ENCODE measurements around the gene CLEC18C.
"Not testable (repeated sequence)": the region's sequence is repeated elsewhere in the genome, so short reads cannot be mapped to it uniquely, and the experiment has no call there.

Gene CLEC18C

DNA sequence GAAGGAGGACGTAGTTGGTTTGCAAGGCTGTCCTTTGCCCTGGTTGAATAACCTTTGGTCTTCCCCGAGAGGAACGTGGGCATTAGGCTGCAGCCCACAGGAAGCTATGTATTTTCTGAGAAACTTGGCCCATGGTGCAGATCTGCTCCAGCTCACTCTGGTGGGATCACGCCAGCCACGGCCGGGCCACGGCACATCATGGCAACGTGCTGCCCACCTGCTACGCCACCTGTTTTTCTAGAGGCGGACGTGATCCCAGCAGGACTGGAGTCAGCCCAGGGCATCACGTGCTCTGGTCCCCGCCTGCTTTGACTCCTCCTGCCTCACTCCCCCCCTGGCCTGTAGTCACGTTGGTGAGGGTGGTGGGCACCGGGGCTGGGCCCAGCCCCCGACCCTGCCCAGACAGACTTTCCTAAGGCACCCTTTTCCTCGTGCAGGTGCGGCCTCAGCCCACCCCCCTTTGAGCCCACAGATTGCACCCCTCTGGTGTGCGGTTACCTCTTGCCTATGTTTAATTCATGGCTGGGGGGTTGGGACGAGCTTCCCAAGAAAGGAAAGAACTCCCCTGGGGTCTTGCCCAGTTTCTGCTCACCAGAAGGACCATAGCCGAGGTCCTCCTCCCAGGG is at the start of gene CLEC18C:
CLEC18C (plus strand) TSS at position 576 of the 626 bp plus-strand sequence. CDS start 492 bp downstream, outside the sequence.
- DNase-seq (ENCODE audit: low read depth) = not testable (repeated sequence)

GRCh38 chr16:70123822-70124221 is 49.8 kb upstream of the CLEC18C start:
- not testable (repeated sequence) for DNase-seq (ENCODE audit: low read depth)

- DNase-seq (ENCODE audit: low read depth) = not testable (repeated sequence)
Observed at GRCh38 chr16:70126226-70126625, 47.4 kb upstream of the CLEC18C start.

DNA sequence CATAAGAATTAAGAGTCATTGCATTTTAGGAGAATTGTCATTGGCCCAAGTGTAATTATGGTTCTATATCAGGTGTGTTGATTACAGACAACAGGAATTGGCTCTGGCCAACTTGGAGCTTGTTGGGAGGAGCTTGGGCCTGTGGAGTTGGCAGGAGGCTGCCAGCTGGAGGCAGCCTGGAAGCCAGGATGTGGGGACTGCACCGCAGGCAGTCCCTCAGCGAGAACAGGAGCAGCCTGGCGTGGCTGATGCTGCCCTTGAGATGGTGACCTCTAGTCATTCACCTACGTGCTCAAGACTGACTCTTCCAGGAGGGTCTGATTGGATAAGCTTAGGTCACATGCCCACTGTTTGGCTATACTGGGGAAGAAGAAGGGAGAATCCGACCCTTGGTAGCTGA is 45.9 kb upstream of the CLEC18C start:
- not testable (repeated sequence) for DNase-seq (ENCODE audit: low read depth)

DNA sequence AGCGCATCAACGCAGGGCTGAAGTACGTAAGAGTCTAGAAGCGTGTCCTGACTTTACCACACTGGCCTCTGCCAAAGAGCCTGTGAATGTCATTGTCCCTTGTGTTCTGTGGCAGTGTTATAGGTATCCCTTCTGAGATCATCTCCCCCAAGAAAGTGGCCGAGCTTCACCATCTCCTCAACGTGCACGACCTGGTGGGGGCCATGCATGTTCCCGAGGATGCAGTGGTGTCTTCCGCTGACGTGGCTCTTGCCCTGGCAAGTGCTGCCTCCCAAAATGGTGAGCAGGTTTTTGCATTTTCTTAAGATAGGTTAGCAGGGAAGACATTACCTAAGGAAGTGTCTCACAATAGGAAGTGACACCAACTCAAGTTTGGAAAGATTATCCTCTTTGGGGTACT is 44.7 kb upstream of the CLEC18C start:
- DNase-seq (ENCODE audit: low read depth) = not testable (repeated sequence)

DNA sequence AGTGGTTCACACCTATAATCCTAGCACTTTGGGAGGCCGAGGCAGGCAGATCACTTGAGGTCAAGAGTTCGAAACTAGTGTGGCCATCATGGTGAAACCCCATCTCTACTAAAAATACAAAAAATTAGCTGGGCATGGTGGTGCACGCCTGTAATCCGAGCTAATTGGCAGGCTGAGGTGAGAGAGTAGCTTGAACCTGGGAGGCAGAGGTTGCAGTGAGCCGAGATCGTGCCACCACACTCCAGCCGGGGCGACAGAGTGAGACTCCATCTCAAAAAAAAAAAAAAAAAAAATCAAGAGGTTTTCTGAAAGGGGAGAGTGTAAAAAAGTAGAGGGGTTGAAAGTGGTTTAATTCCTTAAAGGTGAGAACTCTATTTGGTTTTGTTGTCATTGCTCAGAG is 37.8 kb upstream of the CLEC18C start:
- not testable (repeated sequence) for DNase-seq (ENCODE audit: low read depth)

DNA sequence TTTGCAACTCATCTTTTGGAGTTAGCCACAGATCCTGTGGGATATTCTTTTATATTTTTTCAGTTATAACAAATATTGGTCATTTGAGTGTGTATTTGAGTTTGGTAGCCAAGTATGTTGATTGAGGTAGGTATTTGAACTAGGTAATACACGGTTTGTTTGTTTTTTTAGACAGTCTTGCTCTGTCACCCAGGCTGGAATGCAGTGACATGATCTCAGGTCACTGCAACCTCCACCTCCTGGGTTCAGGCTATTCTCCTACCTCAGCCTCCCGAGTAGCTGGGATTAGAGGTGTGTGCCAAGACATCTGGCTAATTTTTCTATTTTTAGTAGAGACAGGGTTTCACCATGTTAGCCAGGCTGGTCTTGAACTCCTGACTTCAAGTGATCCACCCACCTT is 37.0 kb upstream of the CLEC18C start:
- not testable (repeated sequence) for DNase-seq (ENCODE audit: low read depth)

- not testable (repeated sequence) for DNase-seq (ENCODE audit: low read depth)
Observed at GRCh38 chr16:70142739-70143138, 30.8 kb upstream of the CLEC18C start.

DNA sequence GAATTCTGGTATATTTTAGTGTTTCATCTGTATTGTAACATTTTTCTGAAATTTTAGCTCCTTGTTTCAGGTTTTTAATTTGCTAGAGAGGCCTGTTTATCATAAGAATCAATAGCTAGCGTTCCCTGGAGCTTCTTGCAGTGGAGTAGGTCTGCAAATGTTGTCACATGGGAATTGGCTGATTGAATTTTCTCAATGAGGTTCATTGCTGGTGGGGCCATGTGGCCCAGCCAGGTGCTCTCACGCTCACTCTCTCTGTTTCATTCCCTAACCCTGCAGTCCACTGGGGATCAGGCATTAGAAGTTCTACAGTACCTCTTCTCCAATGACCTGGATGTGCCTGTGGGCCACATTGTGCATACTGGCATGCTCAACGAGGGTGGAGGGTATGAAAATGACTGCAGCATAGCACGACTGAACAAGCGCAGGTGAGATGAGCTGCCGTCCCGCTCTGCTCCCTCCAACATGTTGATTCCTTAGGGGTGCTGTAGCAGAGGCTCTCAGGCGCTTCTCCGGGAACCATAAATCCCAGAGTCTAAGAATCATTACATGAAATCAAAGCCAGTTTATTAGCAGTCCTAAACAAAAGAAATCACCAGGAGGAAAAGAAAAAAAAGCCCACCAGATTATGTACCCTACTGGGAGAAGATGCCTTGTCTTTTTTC is 30.2 kb upstream of the CLEC18C start:
- DNase-seq (ENCODE audit: low read depth) = not testable (repeated sequence)

DNA sequence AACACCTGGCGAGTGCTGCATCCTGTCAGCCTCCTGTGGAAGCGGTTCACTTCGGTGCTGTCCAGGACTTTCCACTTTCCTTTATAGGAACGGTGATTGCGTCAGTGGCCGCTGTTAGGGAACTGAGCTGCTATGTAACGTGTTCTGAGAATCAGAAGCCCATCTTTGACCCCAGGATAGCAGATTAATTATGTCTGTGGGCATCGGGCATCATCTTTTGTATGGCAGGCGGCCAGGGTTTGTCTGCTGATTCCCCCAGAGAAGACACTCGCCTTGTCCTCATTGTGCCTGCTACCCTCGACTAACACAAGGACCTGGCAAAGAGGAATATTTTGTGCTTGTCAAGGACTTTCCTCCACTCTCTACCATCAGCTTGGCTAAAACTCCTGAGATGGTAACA is 25.7 kb upstream of the CLEC18C start:
- DNase-seq (ENCODE audit: low read depth) = not testable (repeated sequence)

- DNase-seq (ENCODE audit: low read depth) = not testable (repeated sequence)
Observed at GRCh38 chr16:70148453-70148852, 25.1 kb upstream of the CLEC18C start.

DNA sequence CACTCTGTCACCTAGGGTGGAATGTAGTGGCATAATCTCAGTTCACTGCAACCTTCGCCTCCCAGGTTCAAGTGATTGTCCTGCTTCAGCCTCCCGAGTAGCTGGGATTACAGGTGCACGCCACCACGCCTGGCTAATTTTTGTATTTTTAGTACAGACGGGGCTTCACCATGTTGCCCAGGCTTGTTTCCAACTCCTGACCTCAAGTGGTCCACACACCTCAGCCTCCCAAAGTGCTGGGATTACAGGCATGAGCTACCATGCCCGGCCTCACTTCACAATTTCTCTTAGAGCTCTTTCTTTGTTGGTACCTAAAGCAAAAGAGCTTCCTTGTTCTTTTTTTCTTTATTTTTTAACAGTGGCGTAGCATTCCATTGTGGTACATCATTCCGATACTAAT is 24.3 kb upstream of the CLEC18C start:
- not testable (repeated sequence) for DNase-seq (ENCODE audit: low read depth)

DNA sequence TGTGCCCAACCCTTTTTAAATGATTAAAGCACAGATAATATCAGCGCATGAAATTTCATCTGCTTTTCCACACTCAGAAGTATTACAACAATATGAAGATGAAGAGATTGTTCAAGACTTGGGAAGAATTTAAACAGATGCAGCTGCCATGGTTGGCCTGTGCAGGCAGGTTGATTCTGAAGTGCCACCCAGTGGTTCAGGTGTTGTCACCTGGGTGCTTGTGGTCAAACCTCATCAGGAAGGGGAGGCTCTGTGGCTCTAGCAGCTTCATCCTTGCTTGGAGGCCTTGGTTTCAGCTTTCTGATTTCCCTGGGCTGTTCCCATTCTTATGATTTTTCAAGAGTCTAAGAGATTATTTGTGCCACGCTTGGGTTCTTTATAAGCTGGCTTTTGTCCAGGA is 22.2 kb upstream of the CLEC18C start:
- no peak for DNase-seq (ENCODE audit: low read depth)

DNA sequence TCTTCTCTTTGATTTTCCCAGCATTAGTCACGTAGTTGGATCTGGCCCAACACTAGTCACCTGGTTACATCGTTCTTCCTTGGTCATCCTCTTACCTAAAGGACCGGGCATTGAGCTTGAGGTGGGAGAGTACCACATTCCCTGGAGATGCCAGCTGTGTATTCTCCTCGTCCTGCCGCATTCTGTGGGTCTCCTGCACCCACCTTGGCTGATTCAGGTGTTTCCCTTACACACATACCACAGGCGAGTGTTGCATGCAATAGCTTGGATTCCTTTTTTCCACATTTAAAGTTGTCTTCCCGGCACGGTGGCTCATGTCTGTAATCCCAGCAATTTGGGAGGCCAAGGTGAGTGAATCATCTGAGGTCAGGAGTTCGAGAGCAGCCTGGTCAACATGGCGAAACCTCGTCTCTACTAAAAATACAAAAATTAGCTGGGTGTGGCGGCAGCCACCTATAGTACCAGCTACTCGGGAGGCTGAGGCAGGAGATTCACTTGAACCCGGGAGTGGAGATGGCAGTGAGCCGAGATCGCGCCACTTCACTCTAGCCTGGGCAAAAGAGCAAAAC is 21.6 kb upstream of the CLEC18C start:
- no peak for DNase-seq (ENCODE audit: low read depth)

DNA sequence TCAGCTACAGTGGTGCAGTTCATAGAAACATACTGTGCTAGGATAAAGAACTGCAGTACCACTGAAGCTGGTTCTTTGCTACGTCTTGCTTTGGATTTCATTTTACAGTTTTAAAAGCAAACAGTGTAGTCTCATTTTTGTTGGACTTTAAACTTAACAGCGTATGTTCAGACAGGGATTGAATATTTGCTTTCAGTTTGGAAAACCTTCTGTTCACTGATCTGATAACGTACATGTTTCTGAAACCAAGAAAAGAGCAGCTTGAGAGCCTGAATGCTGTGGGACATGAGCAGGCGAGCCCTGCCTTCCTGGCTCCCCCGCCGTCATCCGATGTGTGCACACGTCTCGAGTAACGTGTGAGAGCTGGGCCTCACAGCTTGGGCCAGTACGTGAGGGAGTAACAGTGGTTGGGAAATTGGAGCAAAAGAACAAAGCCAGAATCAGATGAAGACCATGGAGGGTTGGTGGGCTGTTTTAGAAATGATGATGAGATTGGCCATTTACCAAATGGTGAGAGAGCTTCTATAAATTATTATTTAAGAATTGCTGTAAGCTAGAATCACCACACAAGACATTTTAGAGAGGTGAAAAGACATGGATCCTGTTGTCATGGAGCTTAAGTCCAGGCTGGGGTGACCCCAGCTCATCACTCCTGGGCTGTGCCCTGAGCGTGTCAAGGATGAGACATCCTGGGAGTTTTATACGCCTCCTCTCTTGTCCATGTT is 20.8 kb upstream of the CLEC18C start:
- no peak for DNase-seq (ENCODE audit: low read depth)

- not testable (repeated sequence) for DNase-seq (ENCODE audit: low read depth)
Observed at GRCh38 chr16:70154736-70155135, 18.9 kb upstream of the CLEC18C start.

DNA sequence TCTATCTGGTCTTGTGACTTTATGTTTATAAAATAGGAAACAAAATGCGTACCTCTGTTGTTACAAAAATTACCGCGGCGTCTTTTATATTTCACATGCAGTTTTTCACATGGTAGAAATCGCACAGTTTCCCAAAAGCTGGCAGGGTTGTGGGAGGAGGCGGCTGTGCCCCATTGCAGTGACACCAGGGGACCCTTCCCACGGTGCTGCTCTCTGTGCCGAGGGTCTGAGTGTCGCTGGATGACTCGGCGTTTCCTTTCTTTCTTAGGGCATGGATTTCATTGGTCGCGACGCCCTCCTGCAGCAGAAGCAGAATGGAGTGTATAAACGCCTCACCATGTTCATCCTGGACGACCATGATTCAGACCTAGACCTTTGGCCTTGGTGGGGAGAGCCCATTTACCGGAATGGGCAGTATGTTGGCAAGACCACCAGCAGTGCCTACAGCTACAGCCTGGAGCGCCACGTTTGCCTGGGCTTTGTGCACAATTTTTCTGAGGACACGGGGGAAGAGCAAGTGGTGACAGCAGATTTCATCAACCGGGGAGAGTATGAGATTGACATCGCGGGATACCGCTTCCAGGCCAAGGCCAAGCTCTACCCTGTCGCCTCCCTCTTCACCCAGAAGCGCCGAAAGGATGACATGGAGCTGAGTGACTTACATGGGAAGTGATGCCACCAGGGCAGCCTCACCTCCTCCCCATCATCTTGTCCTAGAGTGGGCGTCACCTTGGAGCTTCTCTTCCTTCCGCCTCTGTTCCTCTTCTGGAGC is 17.2 kb upstream of the CLEC18C start:
- no peak for DNase-seq (ENCODE audit: low read depth)

DNA sequence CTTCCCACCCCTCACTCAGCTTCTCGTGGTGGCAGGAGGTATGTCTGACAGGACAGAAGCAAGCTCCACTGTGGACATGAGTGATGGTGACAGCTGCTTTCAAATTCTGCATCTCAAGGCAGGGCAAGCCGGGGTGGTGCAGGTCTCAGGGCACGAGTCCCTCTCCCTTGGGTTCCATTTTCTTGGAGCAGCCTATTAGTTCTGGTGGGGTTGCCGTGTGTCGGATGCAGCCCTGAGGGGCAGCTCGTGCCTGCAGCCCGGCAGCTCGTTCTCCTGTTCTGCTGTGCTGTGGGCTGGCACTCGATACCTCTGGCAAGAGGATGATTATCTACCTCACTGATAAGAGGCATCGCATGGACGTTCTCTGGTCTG is 16.5 kb upstream of the CLEC18C start:
- DNase-seq (ENCODE audit: low read depth) = no peak

DNA sequence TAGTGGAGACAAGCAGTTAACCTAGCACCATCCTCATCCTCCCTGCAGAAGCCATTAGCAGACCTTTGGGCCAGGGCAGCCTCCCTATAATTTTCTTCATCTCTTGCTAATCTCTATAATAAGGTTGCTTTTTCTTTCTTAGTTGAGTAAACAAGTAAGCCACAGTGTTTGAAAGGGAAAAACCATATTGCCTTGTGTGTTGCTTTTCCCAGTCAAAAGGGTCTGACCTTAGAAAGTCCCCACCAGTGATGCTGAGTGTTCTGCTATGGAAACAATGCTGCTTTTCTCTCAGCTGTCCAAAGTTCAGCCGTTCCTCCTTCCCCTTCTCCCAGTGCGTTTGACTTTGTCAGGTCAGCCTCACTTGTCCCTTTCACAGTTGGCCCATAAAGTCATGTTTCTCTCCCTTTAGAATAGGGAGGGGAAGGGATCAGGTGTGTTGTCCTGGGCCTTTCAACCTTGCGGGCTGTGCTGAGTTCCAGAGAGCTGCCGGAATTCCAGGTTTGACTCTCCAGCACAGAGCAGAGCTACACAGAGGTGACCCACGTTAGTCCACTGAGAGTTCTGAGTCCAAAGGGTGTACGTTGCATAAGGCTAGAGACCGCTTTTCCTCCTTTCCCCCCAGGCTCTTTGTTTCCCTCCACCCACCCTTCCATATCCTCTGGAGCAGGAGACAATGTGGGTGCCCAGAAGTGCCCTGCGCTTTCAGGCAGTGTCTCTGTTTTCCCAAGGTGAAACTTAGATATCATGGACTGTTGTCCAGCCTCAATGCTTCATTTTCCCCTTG is 15.9 kb upstream of the CLEC18C start:
- no peak for DNase-seq (ENCODE audit: low read depth)

DNA sequence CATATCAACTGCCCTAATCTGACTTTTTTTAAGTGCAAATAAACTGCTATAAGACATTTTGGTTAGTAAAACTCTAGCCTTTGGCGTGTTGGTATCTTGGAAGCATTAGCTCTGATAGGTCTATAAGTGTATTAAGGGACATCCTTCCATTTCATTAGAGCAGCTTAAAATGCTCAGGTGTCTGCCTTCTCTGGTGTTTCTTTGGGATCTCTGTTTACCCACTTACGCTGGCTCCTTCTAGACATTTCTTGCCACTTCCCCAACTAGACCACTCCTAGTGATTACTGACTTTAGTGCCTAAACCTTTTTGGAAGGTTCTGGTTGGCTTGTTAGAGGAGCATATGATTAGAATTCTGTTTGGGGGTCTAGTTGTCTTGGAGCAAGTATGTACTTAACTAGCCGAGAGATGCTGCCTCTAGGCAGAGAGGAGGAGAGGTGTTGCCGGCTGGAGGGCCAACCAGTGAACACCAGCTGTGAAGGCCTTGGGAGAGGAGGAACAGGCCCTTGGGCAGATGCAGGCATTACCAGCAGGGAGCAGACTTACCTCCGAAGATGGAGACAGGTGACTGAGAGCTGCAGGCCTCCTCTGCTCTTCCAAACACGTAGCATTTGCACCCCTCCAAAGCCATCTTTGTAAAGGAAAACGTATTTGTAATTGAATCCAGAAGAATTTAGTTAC is 15.2 kb upstream of the CLEC18C start:
- no peak for DNase-seq (ENCODE audit: low read depth)

All from T-helper 22 cell (primary cell).